Central memory CD4-positive, alpha-beta T cell (primary cell): ENCODE measurements around the gene ARMC12.

ENCODE experiments used
- DNase-seq: peaks from one replicate; pipeline ENCODE4 v3.0.0; 2022

The ARMC12 gene

DNA sequence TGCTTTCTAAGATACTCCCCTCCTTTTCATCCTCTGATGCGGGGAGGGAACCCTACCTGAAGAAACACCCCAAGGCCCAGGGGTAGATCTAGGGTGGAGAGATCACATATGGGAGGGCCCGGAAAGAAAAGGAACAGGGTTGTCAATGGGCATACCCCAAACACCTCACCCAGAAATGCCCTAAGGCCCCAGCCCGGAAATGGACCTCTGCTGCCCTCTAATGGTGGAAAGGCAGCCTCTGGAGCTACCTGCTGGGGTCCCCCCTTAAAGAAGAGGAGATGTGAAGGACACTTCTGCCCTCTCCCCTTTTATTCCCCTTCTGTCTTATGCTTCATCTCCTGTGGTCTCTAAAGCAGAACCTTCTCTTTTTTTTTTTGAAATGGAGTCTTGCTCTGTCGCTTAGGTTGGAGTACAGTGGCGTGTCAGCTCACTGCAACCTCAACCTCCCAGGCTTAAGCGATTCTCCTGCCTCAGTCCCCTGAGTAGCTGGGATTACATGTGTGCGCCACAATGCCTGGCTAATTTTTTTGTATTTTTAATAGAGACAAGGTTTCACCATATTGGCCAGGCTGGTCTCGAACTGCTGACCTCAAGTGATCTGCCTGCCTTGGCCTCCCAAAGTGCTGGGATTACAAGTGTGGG, 458 bp upstream of the ARMC12 start:
- peak; percentile 74 for DNase-seq

DNA sequence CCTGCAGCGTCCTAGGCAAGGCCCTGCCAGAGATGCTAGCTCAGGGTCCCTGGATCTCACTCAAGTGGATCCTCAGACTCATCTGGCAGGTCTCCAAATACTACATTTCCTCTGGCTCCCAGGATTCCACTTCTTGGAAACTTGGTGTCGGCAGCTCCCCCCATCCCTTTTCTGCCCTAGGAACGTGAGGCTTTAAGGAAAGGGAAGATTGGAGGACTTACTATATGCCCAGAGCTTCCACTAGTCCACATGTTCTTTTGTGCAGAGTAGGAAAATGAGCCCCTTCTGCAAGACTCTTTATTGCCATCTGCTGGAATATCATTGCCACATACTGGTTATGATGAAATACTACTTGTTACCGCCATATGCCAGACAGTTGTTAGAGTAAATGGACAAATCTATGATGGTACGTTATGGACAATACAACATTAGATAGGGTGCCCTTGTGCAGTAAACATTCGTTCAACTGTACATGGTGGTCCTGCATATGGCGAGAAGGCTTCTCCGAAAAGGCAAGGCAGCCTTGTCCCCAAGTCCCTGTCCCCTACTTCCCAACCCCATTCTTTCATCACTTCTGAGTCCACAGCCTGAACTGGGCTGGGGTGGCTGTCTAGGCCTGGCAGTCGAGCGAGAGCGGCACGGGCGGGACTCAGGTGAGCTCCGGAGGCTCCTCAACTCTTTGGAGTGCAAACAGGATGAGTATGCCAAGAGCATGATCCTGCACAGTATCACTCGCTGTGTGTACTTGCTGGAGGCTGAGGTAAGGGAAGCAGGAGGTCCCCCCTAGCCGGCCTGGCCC, 780 bp downstream of the ARMC12 start:
- DNase-seq: peak; percentile 69

- DNase-seq: no peak
Observed at GRCh38 chr6:35739645-35740524, 3.1 kb downstream of the ARMC12 start.

- DNase-seq: no peak
Observed at GRCh38 chr6:35742842-35743241, 6.0 kb downstream of the ARMC12 start.

DNA sequence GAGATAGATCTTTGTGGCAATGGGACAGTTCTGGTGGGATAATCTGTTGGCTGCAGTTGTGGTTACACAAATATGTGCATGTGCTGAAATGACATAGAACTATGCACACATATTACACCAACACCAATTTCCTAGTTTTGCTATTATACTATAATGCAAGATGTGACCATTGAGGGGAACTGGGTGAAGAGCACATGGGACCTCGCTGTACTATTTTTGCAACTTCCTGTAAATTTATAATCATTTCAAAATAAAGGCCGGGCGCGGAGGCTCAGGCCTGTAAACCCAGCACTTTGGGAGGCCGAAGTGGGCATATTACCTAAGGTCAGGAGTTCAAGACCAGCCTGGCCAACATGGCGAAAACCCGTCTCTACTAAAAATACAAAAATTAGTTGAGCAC, 8.7 kb downstream of the ARMC12 start:
- DNase-seq: no peak

GRCh38 chr6:35746516-35746915, 9.7 kb downstream of the ARMC12 start:
- DNase-seq: no peak

GRCh38 chr6:35747877-35748276, 11.0 kb downstream of the ARMC12 start:
- no peak for DNase-seq

DNA sequence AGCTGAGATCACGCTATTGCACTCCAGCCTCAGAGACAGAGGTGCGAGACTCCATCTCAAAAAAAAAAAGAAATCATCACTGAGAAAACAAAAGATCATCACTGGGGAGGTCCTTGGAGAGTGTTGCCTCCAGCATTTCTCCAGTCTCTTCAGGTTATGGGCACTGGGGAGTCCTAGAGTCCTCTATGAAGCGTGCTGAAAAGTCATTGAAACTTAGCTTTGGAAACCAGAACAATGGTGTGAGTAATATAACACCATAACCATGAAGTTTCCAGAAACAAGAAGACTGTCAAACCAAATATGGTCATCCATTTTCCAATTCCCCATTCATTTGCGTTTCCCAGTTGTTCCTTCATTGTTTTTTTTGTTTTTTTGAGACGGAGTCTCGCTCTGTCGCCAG, 13.7 kb downstream of the ARMC12 start:
- DNase-seq: no peak

GRCh38 chr6:35751594-35751993, 14.8 kb downstream of the ARMC12 start:
- DNase-seq: no peak

DNA sequence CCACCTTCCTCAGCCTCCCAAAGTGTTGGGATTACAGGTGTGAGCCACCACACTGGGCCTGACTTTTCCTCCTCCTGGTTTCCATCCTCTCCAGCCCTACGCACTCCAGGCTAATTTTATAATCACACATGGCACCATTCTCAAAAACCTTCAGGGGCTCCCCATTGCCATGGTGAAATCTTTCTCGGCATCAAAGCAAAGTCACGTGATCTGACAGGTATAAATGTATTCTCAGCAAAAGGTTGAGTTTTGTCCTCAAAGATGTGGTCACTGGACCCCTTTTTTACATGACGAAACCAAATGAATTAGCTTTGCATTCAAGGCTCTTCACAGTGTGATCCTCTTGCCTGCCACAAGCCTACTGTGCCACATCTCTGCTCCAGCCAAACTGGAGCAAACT, 15.5 kb downstream of the ARMC12 start:
- no peak for DNase-seq

GRCh38 chr6:35754452-35755277, 17.8 kb downstream of the ARMC12 start:
- no peak for DNase-seq

- DNase-seq: no peak
Observed at GRCh38 chr6:35755278-35755924, 18.6 kb downstream of the ARMC12 start.

GRCh38 chr6:35757456-35758123, 20.8 kb downstream of the ARMC12 start:
- no peak for DNase-seq

DNA sequence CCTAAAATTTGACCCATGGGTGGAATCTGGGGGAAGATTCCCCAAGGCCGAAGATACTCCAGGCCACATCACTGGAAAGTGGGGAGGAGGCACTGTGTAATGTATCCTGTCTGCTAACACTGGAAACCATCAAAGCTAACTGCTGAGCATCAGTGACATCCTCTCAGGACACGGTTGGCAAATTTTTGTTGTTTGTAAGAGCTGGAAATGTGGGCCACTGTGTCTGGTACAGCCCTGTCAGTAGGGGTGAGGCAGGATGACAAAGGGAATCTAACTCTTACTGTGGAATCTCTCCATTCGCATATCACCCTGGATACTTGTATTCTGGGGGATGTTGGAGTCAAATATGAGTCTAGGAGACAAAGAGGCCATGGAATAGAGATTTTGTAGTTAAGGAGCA, 22.6 kb downstream of the ARMC12 start:
- no peak for DNase-seq

DNA sequence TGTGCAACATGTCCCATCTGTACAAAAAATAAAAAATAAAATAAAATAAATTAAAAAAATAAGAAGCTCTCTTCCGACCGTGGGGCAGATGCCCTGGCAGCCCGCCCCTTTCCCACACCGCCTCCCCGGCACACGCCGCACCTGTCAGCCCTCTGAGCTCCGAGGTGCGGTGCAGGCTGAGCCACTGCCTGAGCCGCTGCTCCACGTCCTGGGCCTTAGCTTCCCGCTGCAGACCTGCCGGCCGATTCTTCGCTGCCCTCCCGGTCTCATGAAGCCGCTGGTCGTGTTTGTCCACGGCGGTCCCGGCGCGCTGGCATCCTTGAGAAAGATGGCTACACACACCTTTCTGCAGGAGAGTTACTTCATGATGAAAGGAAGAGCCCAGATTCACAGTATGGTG, 28.9 kb downstream of the ARMC12 start:
- DNase-seq: no peak

GRCh38 chr6:35769211-35769610, 32.4 kb downstream of the ARMC12 start:
- DNase-seq: no peak

GRCh38 chr6:35771343-35771627, 34.5 kb downstream of the ARMC12 start:
- no peak for DNase-seq

GRCh38 chr6:35774116-35774794, 37.4 kb downstream of the ARMC12 start:
- no peak for DNase-seq

GRCh38 chr6:35775031-35775430, 38.2 kb downstream of the ARMC12 start:
- DNase-seq: no peak

DNA sequence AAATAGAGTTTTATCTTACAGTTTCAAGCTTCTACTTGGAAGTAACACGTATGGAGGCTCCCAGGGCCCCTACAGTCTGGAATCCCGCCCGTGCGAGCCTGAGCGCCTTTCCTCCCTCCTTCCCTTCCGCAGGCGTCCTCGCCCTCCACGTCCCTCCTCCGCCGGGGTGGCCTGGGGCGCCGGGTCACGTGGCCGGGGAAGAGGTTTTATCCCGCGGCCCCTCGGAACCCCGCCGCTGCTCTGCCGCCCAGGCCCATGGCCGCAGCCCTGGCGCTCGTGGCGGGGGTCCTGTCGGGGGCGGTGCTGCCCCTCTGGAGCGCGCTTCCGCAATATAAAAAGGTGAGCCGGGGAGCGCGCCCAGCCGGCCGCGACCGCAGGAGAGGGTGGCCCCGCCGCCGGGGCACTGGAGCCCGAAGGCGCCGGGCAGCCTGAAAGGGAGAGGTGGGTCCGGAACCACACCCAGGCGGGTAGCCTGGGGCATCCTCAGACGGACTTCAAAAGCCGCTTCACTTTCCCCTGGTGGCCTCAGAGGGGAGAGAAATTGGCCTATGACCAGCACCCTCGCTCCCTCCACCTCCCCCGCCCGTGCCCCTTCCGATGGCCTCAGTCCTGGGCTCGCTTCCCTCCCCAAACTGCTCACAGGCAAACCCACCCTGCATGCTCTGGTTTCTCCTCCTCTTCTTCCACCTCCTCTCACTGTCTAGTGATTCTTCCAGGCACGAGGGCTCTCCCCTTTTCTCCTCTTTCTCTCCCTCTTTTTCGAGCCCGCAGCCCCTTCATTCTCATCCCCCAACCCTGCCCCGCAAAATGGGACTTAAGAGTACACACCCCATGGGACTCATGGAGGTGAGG, 39.8 kb downstream of the ARMC12 start, which contains the start of gene CLPSL2:
Gene CLPSL2 (plus strand): TSS at position 235 of the 852 bp plus-strand sequence. CDS start 21 bp downstream, at position 256.
- no peak for DNase-seq
